PC-9 (cell line): ENCODE measurements around the gene ABLIM2. TPM values are rescaled to one million over a fixed set of nuclear protein-coding genes. Genes with fewer than 3 reads are reported as not detected.

Source experiments
- BruUV-seq: library from RNA; stranded (reverse); fragments of 400-500 nt; replicated peaks from 2 replicates; lab custom pipeline; 2021; lab: Mats Ljungman, UMichigan
- CTCF ChIA-PET: fragments of 300-600 bp; sonication (Branson Sonifier 250); formaldehyde crosslinking; loops from one replicate; lab custom pipeline; 2022; ENCODE audit warnings: antibody characterized with exemption; lab: Charles Lee
- POLR2A ChIA-PET: fragments of 300-600 bp; sonication (Branson Sonifier 250); formaldehyde crosslinking; loops from one replicate; lab custom pipeline; 2022; ENCODE audit warnings: antibody characterized with exemption; ENCODE audit not compliant: unreplicated experiment; lab: Charles Lee
- DNase-seq, 2 experiments: peaks; one replicate each; pipeline versions ENCODE4 v3.0.0 to v3.0.0-alpha.2; 2015 to 2022; ENCODE audit warnings: mixed read lengths in 1 of 2
- H2AFZ ChIP-seq: fragments of 200-600 bp; sonication (generic); 2 replicates; pipeline ENCODE4 v1.8.1; 2017; ENCODE audit warnings: antibody characterized with exemption
- H3F3A ChIP-seq: fragments of 200-600 bp; sonication (generic); 2 replicates; pipeline ENCODE4 v1.8.1; 2017; ENCODE audit warnings: antibody characterized with exemption, mild to moderate bottlenecking, low read depth; ENCODE audit not compliant: insufficient read depth
- H3K27ac ChIP-seq: fragments of 200-600 bp; sonication (generic); 2 replicates; pipeline ENCODE4 v1.6.1; 2016; ENCODE audit warnings: mixed run types
- H3K27me3 ChIP-seq: fragments of 200-600 bp; sonication (generic); 2 replicates; pipeline ENCODE4 v1.6.1; 2016; ENCODE audit warnings: low read depth, mixed run types; ENCODE audit not compliant: insufficient read depth
- H3K36me3 ChIP-seq: fragments of 200-600 bp; sonication (generic); 2 replicates; pipeline ENCODE4 v1.6.1; 2016; ENCODE audit warnings: low read depth, mixed run types
- H3K4me1 ChIP-seq: fragments of 200-600 bp; sonication (generic); replicated peaks from 2 replicates; pipeline ENCODE4 v1.6.1; 2016; ENCODE audit warnings: mixed run types; ENCODE audit not compliant: insufficient read depth
- H3K4me2 ChIP-seq: fragments of 200-600 bp; sonication (generic); 2 replicates; pipeline ENCODE4 v1.6.1; 2017; ENCODE audit warnings: mixed run types
- H3K4me3 ChIP-seq: fragments of 200-600 bp; sonication (generic); 2 replicates; pipeline ENCODE4 v1.6.1; 2016; ENCODE audit warnings: mixed run types
- H3K79me2 ChIP-seq: fragments of 200-600 bp; sonication (generic); 2 replicates; pipeline ENCODE4 v1.6.1; 2017; ENCODE audit warnings: low read depth, mixed run types
- H3K9me2 ChIP-seq: fragments of 200-600 bp; sonication (generic); 2 replicates; pipeline ENCODE4 v1.8.1; 2017; ENCODE audit warnings: mild to moderate bottlenecking; ENCODE audit not compliant: insufficient read depth
- H3K9me3 ChIP-seq: fragments of 200-600 bp; sonication (generic); 2 replicates; pipeline ENCODE4 v1.8.1; 2016; ENCODE audit warnings: low read depth; ENCODE audit not compliant: insufficient read depth
- H4K20me1 ChIP-seq: fragments of 200-600 bp; sonication (generic); 2 replicates; pipeline ENCODE4 v1.8.1; 2017; ENCODE audit not compliant: insufficient read depth
- EZH2 ChIP-seq: fragments of 200-600 bp; sonication (generic); IDR thresholded peaks from 2 replicates; pipeline ENCODE4 v1.8.0; 2017; ENCODE audit warnings: antibody characterized with exemption, low read depth
- intact Hi-C: fragments of 100-400 bp; cut with micrococcal nuclease; formaldehyde crosslinking; loops from one replicate; pipeline ENCODE4 v1.10.0; 2022; ENCODE audit not compliant: unreplicated experiment
- total RNA-seq: library from RNA; stranded (reverse); gene quantifications from 2 replicates; pipeline ENCODE4 v1.2.3, GENCODE V29; 2021
- TF ChIP-seq, protein P1 (sequence below): fragments of 200-600 bp; sonication (generic); conservative IDR thresholded peaks from 2 replicates; pipeline ENCODE4 v1.6.1; 2017; ENCODE audit warnings: mixed run types, antibody characterized with exemption, mild to moderate bottlenecking, moderate library complexity

ABLIM2 gene
- total RNA-seq, 1 experiment from 2014 or later: 1.6 TPM

DNA sequence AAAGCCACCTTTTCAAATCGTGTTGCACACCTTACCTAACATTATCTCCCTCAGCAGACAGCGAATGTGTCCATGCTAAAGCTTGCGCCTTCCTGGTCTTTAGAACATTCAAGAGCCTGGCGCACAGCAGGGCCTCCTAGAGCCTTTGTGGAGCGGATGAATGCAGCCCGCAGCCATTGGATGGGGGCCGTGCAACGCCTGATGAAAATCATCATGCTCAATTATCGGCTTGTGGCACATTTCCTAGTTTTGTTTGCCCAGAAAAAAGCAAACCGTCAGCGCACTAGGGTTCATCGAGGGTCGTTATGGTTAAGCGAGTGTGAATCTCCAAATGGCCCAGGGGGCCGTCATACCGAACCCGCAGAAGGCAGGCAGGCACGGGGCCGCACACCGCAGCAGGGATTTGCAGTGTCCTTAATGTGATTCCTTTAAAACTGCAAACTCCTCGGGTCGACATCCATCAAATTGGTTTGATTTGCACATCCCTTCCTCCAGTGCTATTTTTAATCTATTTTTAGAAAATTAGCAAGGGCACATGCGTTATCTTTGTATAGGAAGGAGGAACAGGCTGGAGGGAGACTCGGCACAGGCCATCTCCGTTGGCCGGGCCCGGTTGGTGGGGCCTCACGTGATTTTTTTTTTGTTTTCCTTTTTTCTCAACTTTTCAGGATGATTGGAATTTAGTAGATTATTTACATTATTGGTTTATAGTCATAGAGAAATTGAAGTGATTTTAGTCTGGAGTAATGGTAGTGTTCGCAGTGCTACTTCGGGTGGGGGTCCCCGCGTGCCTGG is 53.1 kb downstream of the ABLIM2 start:
- Histone ChIP-seq H3K9me2 (no peaks in the 10 kb centered on the region), H4K20me1 (no peaks in the 10 kb centered on the region), H2AFZ (no peak overlapping the region), H3F3A (no peaks in the 10 kb centered on the region), H3K27ac (no peak overlapping the region), H3K36me3 (no peaks in the 10 kb centered on the region), H3K9me3 (no peaks in the 10 kb centered on the region), H3K4me3 (no peak overlapping the region), H3K79me2 (no peaks in the 10 kb centered on the region), H3K4me2 (no peak overlapping the region), H3K27me3 (peaks cover 16% of the 10 kb centered on the region; the same call in 1 of the 2 replicates), H3K4me1 (no peaks in the 10 kb centered on the region)
- ChIA-PET POLR2A (no interaction called here), CTCF (no interaction called here)
- DNase-seq: no peak
- BruUV-seq: no TSS peak
- TF ChIP-seq, protein P1, sequence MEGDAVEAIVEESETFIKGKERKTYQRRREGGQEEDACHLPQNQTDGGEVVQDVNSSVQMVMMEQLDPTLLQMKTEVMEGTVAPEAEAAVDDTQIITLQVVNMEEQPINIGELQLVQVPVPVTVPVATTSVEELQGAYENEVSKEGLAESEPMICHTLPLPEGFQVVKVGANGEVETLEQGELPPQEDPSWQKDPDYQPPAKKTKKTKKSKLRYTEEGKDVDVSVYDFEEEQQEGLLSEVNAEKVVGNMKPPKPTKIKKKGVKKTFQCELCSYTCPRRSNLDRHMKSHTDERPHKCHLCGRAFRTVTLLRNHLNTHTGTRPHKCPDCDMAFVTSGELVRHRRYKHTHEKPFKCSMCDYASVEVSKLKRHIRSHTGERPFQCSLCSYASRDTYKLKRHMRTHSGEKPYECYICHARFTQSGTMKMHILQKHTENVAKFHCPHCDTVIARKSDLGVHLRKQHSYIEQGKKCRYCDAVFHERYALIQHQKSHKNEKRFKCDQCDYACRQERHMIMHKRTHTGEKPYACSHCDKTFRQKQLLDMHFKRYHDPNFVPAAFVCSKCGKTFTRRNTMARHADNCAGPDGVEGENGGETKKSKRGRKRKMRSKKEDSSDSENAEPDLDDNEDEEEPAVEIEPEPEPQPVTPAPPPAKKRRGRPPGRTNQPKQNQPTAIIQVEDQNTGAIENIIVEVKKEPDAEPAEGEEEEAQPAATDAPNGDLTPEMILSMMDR: no peak
- TF ChIP-seq EZH2: no peak
- intact Hi-C loops: no loop called here

DNA sequence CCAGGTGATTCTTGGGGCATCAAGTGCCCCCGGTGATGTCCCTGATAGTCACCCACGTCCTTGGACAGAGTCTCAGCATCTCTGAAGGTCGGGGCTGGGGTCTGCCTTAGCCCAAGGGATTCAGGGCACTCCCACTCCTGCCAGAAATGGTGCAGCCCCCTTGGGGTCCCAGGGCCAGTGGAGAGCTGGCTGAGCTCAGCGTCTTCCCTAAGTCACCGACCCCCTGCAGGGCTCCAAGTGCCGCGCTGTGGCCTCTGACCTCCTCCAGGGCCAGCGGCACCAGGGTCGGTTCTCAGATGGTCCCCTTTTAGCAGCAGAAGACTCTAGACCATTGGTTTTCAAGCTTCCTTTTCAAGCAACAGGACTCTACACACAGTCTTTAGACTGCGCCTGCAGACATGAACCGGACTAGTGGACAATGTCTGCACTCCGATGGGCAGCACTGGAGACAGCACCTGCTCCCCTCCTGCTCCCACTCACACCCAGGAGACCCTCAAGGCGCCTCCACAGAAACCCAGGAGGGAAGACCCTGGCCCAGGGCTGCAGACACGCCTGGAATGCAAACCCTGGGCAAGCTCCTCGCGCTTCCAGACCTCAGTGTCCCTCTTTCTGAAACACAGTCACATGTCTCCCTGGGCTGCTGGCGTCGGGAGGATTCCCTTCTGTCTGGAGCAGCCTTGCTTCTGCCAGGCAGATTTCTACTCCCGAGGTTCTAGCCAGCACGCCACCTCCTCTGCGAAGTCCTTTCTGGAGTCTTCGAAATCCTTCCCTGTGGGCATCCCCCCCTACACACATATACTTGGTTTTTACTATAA is 53.9 kb downstream of the ABLIM2 start:
- Histone ChIP-seq H3K9me3 (no peaks in the 10 kb centered on the region), H2AFZ (no peak overlapping the region), H4K20me1 (no peaks in the 10 kb centered on the region), H3K36me3 (no peaks in the 10 kb centered on the region), H3K9me2 (no peaks in the 10 kb centered on the region), H3K4me1 (no peaks in the 10 kb centered on the region), H3K27ac (no peak overlapping the region), H3K4me3 (no peak overlapping the region), H3K27me3 (peaks cover 16% of the 10 kb centered on the region; the same call in 1 of the 2 replicates), H3F3A (no peaks in the 10 kb centered on the region), H3K79me2 (no peaks in the 10 kb centered on the region), H3K4me2 (no peak overlapping the region)
- intact Hi-C loops: no loop called here
- CTCF ChIA-PET: no interaction called here
- POLR2A ChIA-PET: no interaction called here
- TF ChIP-seq, protein P1: no peak
- no peak for TF ChIP-seq EZH2
- no peak for DNase-seq
- BruUV-seq: no TSS peak

- no peak for TF ChIP-seq EZH2
- TF ChIP-seq, protein P1: no peak
- BruUV-seq: no TSS peak
- Histone ChIP-seq H3K79me2 (no peaks in the 10 kb centered on the region), H3K4me1 (no peaks in the 10 kb centered on the region), H4K20me1 (no peaks in the 10 kb centered on the region), H3K4me2 (no peak overlapping the region), H3F3A (no peaks in the 10 kb centered on the region), H2AFZ (no peak overlapping the region), H3K27ac (no peak overlapping the region), H3K9me2 (no peaks in the 10 kb centered on the region), H3K27me3 (peaks cover 16% of the 10 kb centered on the region; the same call in 1 of the 2 replicates), H3K36me3 (no peaks in the 10 kb centered on the region), H3K9me3 (no peaks in the 10 kb centered on the region), H3K4me3 (no peak overlapping the region)
- POLR2A ChIA-PET: interaction anchor here (0.7 kb wide), 1 partner anchor 72 kb away, joined by 3 read pairs; no protein-coding TSS in a partner anchor
- intact Hi-C loops: no loop called here
- DNase-seq: no peak
- CTCF ChIA-PET: no interaction called here
These were observed 54.9 kb downstream of the ABLIM2 start for GRCh38 chr4:8103421-8104390.
